HepG2 (cell line): ENCODE data around the gene HID1. TPM values are rescaled to one million over a fixed set of nuclear protein-coding genes. Genes with fewer than 3 reads are reported as not detected.

Experiments used
- ADNP ChIP-seq: sonication (generic); formaldehyde crosslinking; IDR thresholded peaks from 2 replicates; pipeline ENCODE4 v1.4.0; 2020; ENCODE audit warnings: missing genetic modification reagents
- HINFP ChIP-seq: sonication (generic); formaldehyde crosslinking; IDR thresholded peaks from 2 replicates; pipeline ENCODE4 v1.4.0; 2020; ENCODE audit warnings: low read depth, mild to moderate bottlenecking, missing genetic modification reagents
- ISX ChIP-seq: sonication (generic); formaldehyde crosslinking; conservative IDR thresholded peaks from 2 replicates; pipeline ENCODE4 v1.5.0; 2020; ENCODE audit warnings: missing genetic modification reagents
- MATR3 ChIP-seq: sonication (generic); formaldehyde crosslinking; IDR thresholded peaks from 2 replicates; pipeline ENCODE4 v1.4.0; 2020; ENCODE audit warnings: missing genetic modification reagents
- MED1 ChIP-seq: sonication (generic); formaldehyde crosslinking; IDR thresholded peaks from 2 replicates; pipeline ENCODE4 v1.4.0; 2020; ENCODE audit warnings: missing genetic modification reagents
- POLR2A ChIP-seq, 2 experiments: IDR thresholded peaks; 2 replicates each; pipeline ENCODE4 v1.6.1; 2011; ENCODE audit warnings: low read depth in 2 of 2, low read length in 2 of 2, mild to moderate bottlenecking in 1 of 2, moderate library complexity in 1 of 2; ENCODE audit not compliant: insufficient read depth in 1 of 2
- SIN3B ChIP-seq: fragments of 150-350 bp; IDR thresholded peaks from 2 replicates; pipeline ENCODE4 v1.6.1; 2014; ENCODE audit warnings: low read length
- SMAD1 ChIP-seq: sonication (generic); formaldehyde crosslinking; IDR thresholded peaks from 2 replicates; pipeline ENCODE4 v1.4.0; 2020; ENCODE audit warnings: missing genetic modification reagents, low read depth, mild to moderate bottlenecking, borderline replicate concordance
- SP5 ChIP-seq: IDR thresholded peaks from 2 replicates; pipeline ENCODE4 v1.6.1; 2016; ENCODE audit warnings: low read depth, borderline replicate concordance
- TOE1 ChIP-seq: sonication (generic); formaldehyde crosslinking; IDR thresholded peaks from 2 replicates; pipeline ENCODE4 v1.4.0; 2020; ENCODE audit warnings: mild to moderate bottlenecking, missing genetic modification reagents
- ZFP36 ChIP-seq: fragments of 150-350 bp; IDR thresholded peaks from 2 replicates; pipeline ENCODE4 v1.6.1; 2018; ENCODE audit warnings: borderline replicate concordance, low read length, low read depth; ENCODE audit not compliant: partially characterized antibody
- ZFP36L1 ChIP-seq: sonication (generic); formaldehyde crosslinking; IDR thresholded peaks from 2 replicates; pipeline ENCODE4 v1.8.0; 2022; ENCODE audit warnings: mild to moderate bottlenecking, missing genetic modification reagents, moderate library complexity
- ZFX ChIP-seq: sonication (generic); formaldehyde crosslinking; IDR thresholded peaks from 2 replicates; pipeline ENCODE4 v1.4.0; 2020; ENCODE audit warnings: mild to moderate bottlenecking, low read depth, missing genetic modification reagents, moderate library complexity
- ZNF20 ChIP-seq: sonication (generic); formaldehyde crosslinking; IDR thresholded peaks from 2 replicates; pipeline ENCODE4 v1.4.0; 2020; ENCODE audit warnings: mild to moderate bottlenecking, moderate library complexity, missing genetic modification reagents
- ZNF317 ChIP-seq: sonication (generic); formaldehyde crosslinking; IDR thresholded peaks from 2 replicates; pipeline ENCODE4 v1.5.0; 2020; ENCODE audit warnings: mild to moderate bottlenecking, missing genetic modification reagents
- ZNF441 ChIP-seq: sonication (generic); formaldehyde crosslinking; IDR thresholded peaks from 2 replicates; pipeline ENCODE4 v1.7.0; 2021; ENCODE audit warnings: missing genetic modification reagents, borderline replicate concordance
- ZNF484 ChIP-seq: sonication (generic); formaldehyde crosslinking; IDR thresholded peaks from 2 replicates; pipeline ENCODE4 v1.5.1; 2020; ENCODE audit warnings: mild to moderate bottlenecking, low read depth, missing genetic modification reagents, borderline replicate concordance
- ZNF552 ChIP-seq: sonication (generic); formaldehyde crosslinking; IDR thresholded peaks from 2 replicates; pipeline ENCODE4 v1.9.0; 2022; ENCODE audit warnings: missing genetic modification reagents, mild to moderate bottlenecking, borderline replicate concordance
- ZNF589 ChIP-seq: sonication (generic); formaldehyde crosslinking; conservative IDR thresholded peaks from 2 replicates; pipeline ENCODE4 v1.8.0; 2022; ENCODE audit warnings: mild to moderate bottlenecking, moderate library complexity, missing genetic modification reagents
- polyA plus RNA-seq, 8 experiments: library from polyadenylated mRNA; depleted of rRNA in 3 of 8; stranded (reverse) in 7 of 8; unstranded in 1 of 8; fragments of >200 nt; fragmentation: Illumina TruSeq in 4 of 8; extraction: Trizol in 4 of 8; gene quantifications; 2 replicates each; pipeline versions ENCODE4 v1.2.1 to v1.2.3, GENCODE V29; 2011 to 2016; ENCODE audit warnings: low read depth in 4 of 8, missing spikeins in 1 of 8, mixed read lengths in 1 of 8; ENCODE audit not compliant: insufficient read depth in 1 of 8
- total RNA-seq, 5 experiments: library from RNA; depleted of rRNA; stranded (reverse); fragments of >200 nt; fragmentation: Illumina TruSeq; extraction: Trizol; gene quantifications; 2 replicates each; pipeline ENCODE4 v1.2.3, GENCODE V29; 2016; ENCODE audit warnings: low read depth in 1 of 5
- TF ChIP-seq, protein P1 (sequence below): IDR thresholded peaks from 2 replicates; pipeline ENCODE4 v1.6.1; 2012; ENCODE audit warnings: low read depth, low read length, improper control_type of control experiment
- TF ChIP-seq, protein P2 (sequence below): sonication (generic); formaldehyde crosslinking; IDR thresholded peaks from 2 replicates; pipeline ENCODE4 v1.4.0; 2020; ENCODE audit warnings: mild to moderate bottlenecking, missing genetic modification reagents
- TF ChIP-seq, protein P3 (sequence below): sonication (generic); formaldehyde crosslinking; IDR thresholded peaks from 2 replicates; pipeline ENCODE4 v1.9.0; 2022; ENCODE audit warnings: low read depth, missing genetic modification reagents
- TF ChIP-seq, protein P4 (sequence below): sonication (generic); formaldehyde crosslinking; IDR thresholded peaks from 2 replicates; pipeline ENCODE4 v1.8.0; 2022; ENCODE audit warnings: low read depth, missing genetic modification reagents

Gene HID1
- total and polyA plus RNA-seq, 2 of the 13 experiments (the other 11 are each of a cell fraction or from before 2014, with no cell fraction given), result 2.1 to 10.6 TPM

GRCh38 chr17:74971842-74972106, 785 bp downstream of the HID1 start (continued):
- TF ChIP-seq, protein P1, sequence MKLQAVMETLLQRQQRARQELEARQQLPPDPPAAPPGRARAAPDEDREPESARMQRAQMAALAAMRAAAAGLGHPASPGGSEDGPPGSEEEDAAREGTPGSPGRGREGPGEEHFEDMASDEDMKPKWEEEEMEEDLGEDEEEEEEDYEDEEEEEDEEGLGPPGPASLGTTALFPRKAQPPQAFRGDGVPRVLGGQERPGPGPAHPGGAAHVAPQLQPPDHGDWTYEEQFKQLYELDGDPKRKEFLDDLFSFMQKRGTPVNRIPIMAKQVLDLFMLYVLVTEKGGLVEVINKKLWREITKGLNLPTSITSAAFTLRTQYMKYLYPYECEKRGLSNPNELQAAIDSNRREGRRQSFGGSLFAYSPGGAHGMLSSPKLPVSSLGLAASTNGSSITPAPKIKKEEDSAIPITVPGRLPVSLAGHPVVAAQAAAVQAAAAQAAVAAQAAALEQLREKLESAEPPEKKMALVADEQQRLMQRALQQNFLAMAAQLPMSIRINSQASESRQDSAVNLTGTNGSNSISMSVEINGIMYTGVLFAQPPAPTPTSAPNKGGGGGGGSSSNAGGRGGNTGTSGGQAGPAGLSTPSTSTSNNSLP, result no peak
- TF ChIP-seq ZNF552, result no peak
- TF ChIP-seq SP5 (CRISPR knock-in tag), result no peak
- no peak for TF ChIP-seq ZNF317 (CRISPR knock-in tag)
- TF ChIP-seq ZFX (CRISPR knock-in tag), result peak; percentile 90
- TF ChIP-seq, protein P2, sequence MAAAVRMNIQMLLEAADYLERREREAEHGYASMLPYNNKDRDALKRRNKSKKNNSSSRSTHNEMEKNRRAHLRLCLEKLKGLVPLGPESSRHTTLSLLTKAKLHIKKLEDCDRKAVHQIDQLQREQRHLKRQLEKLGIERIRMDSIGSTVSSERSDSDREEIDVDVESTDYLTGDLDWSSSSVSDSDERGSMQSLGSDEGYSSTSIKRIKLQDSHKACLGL (CRISPR knock-in tag), result no peak
- no peak for TF ChIP-seq ZFP36L1 (CRISPR knock-in tag)
- TF ChIP-seq ZFP36, result no peak
- TF ChIP-seq POLR2A (IDR thresholded peaks at IDR 0.05; ENCODE audit: insufficient read depth in 1 of 2, low read depth in 2 of 2, low read length in 2 of 2), result no peak
- no peak for TF ChIP-seq ZNF589
- no peak for TF ChIP-seq HINFP (CRISPR knock-in tag)
- no peak for TF ChIP-seq SMAD1 (CRISPR knock-in tag)
- no peak for TF ChIP-seq ZNF484
- peak; percentile 47 for TF ChIP-seq MED1 (CRISPR knock-in tag)
- no peak for TF ChIP-seq ISX (CRISPR knock-in tag)
- no peak for TF ChIP-seq ZNF20
- TF ChIP-seq ZNF441 (CRISPR knock-in tag), result no peak
- TF ChIP-seq ADNP (CRISPR knock-in tag), result 0 out of 2 replicates have a peak, but pooled peaks have one; percentile 13
- TF ChIP-seq SIN3B, result no peak
- TF ChIP-seq, protein P3, sequence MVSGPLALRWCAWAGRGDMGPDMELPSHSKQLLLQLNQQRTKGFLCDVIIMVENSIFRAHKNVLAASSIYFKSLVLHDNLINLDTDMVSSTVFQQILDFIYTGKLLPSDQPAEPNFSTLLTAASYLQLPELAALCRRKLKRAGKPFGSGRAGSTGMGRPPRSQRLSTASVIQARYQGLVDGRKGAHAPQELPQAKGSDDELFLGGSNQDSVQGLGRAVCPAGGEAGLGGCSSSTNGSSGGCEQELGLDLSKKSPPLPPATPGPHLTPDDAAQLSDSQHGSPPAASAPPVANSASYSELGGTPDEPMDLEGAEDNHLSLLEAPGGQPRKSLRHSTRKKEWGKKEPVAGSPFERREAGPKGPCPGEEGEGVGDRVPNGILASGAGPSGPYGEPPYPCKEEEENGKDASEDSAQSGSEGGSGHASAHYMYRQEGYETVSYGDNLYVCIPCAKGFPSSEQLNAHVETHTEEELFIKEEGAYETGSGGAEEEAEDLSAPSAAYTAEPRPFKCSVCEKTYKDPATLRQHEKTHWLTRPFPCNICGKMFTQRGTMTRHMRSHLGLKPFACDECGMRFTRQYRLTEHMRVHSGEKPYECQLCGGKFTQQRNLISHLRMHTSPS, result 0 out of 2 replicates have a peak, but pooled peaks have one; percentile 88
- TF ChIP-seq, protein P4, sequence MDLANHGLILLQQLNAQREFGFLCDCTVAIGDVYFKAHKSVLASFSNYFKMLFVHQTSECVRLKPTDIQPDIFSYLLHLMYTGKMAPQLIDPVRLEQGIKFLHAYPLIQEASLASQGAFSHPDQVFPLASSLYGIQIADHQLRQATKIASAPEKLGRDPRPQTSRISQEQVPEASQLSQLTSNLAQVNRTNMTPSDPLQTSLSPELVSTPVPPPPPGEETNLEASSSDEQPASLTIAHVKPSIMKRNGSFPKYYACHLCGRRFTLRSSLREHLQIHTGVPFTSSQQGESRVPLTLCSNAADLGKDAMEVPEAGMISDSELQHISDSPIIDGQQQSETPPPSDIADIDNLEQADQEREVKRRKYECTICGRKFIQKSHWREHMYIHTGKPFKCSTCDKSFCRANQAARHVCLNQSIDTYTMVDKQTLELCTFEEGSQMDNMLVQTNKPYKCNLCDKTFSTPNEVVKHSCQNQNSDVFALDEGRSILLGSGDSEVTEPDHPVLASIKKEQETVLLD (CRISPR knock-in tag), result no peak
- no peak for TF ChIP-seq TOE1 (CRISPR knock-in tag)
- TF ChIP-seq MATR3 (CRISPR knock-in tag), result no peak
- TF ChIP-seq, all 625 proteins: peak for 33
